H1 (cell line): ENCODE measurements around the gene ZNF746. TPM values are rescaled to one million over a fixed set of nuclear protein-coding genes. Genes with fewer than 3 reads are reported as not detected.

Experiments used
- CTCF ChIA-PET: fragments of 300-600 bp; sonication (Branson Sonifier 250); formaldehyde crosslinking; loops from one replicate; lab custom pipeline; 2021; ENCODE audit not compliant: partially characterized antibody; lab: Charles Lee
- POLR2A ChIA-PET: fragments of 300-600 bp; sonication (Branson Sonifier 250); formaldehyde crosslinking; loops from one replicate; lab custom pipeline; 2021; ENCODE audit warnings: inconsistent platforms; ENCODE audit not compliant: partially characterized antibody; lab: Charles Lee
- DNase-seq, 2 experiments: peaks; one replicate each; pipeline versions ENCODE4 v3.0.0 to v3.0.0-alpha.2; 2010 to 2022; ENCODE audit warnings: low spot score in 2 of 2, low read depth in 1 of 2, mixed read lengths in 1 of 2
- FAIRE-seq: peaks from 2 replicates; lab custom pipeline; 2011; peaks lifted over from hg19 to GRCh38; lab: Jason Lieb, UNC
- H2AFZ ChIP-seq: 2 replicates; pipeline ENCODE4 v1.8.1; 2012; ENCODE audit warnings: low read length, inconsistent platforms
- H2AK5ac ChIP-seq: 2 replicates; pipeline ENCODE4 v1.6.1; 2013; ENCODE audit warnings: low read depth, low read length
- H2BK120ac ChIP-seq: replicated peaks from 2 replicates; pipeline ENCODE3; 2013; ENCODE audit warnings: low read depth, low read length, inconsistent platforms
- H2BK12ac ChIP-seq: 2 replicates; pipeline ENCODE4 v1.6.1; 2013; ENCODE audit warnings: low read depth, low read length
- H2BK15ac ChIP-seq: 2 replicates; pipeline ENCODE4 v1.6.1; 2013; ENCODE audit warnings: low read length
- H2BK20ac ChIP-seq: 2 replicates; pipeline ENCODE4 v1.6.1; 2013; ENCODE audit warnings: low read length
- H2BK5ac ChIP-seq: 2 replicates; pipeline ENCODE4 v1.6.1; 2013; ENCODE audit warnings: low read depth, low read length
- H3K14ac ChIP-seq: 2 replicates; pipeline ENCODE4 v1.6.1; 2013; ENCODE audit warnings: inconsistent platforms; ENCODE audit not compliant: insufficient read length
- H3K18ac ChIP-seq: 2 replicates; pipeline ENCODE4 v1.6.1; 2013; ENCODE audit warnings: low read length; ENCODE audit errors: extremely low read depth
- H3K23ac ChIP-seq: 2 replicates; pipeline ENCODE4 v1.6.1; 2013; ENCODE audit warnings: inconsistent platforms; ENCODE audit not compliant: insufficient read length
- H3K23me2 ChIP-seq: 2 replicates; pipeline ENCODE4 v1.6.1; 2013; ENCODE audit warnings: low read depth, low read length
- H3K27ac ChIP-seq: 2 replicates; pipeline ENCODE4 v1.6.1; 2011; ENCODE audit warnings: low read depth, low read length, inconsistent platforms
- H3K27me3 ChIP-seq, 4 experiments: replicated peaks in 1 of 4; 1 replicate in 1 of 4; 2 replicates in 3 of 4; pipeline versions ENCODE4 v1.6.1 to v1.8.1; 2011 to 2013; ENCODE audit warnings: low read length in 3 of 4, mild to moderate bottlenecking in 3 of 4, inconsistent platforms in 2 of 4, mixed read lengths in 2 of 4, moderate library complexity in 1 of 4; ENCODE audit not compliant: control insufficient read depth in 3 of 4, insufficient read depth in 3 of 4; ENCODE audit errors: extremely low read depth in 1 of 4
- H3K36me3 ChIP-seq, 4 experiments: 2 replicates each; pipeline versions ENCODE4 v1.6.1 to v1.8.1; 2011 to 2013; ENCODE audit warnings: mild to moderate bottlenecking in 4 of 4, low read length in 3 of 4, moderate library complexity in 2 of 4, control low read depth in 1 of 4, inconsistent platforms in 1 of 4; ENCODE audit not compliant: insufficient read depth in 4 of 4, control insufficient read depth in 2 of 4
- H3K4ac ChIP-seq: replicated peaks from 2 replicates; pipeline ENCODE3; 2013; ENCODE audit warnings: low read length, low read depth, mixed read lengths, inconsistent platforms; ENCODE audit not compliant: insufficient read length
- H3K4me1 ChIP-seq, 4 experiments: replicated peaks in 1 of 4; 1 replicate in 1 of 4; 2 replicates in 3 of 4; pipeline versions ENCODE4 v1.6.1 to v1.8.1; 2011 to 2013; ENCODE audit warnings: low read length in 3 of 4, inconsistent platforms in 2 of 4, mixed read lengths in 1 of 4; ENCODE audit not compliant: insufficient read depth in 4 of 4, control insufficient read depth in 3 of 4
- H3K4me2 ChIP-seq, 2 experiments: 2 replicates each; pipeline versions ENCODE4 v1.6.1 to v1.8.1; 2011 to 2013; ENCODE audit warnings: low read depth in 2 of 2, low read length in 2 of 2, control low read depth in 1 of 2, inconsistent platforms in 1 of 2, mild to moderate bottlenecking in 1 of 2; ENCODE audit not compliant: insufficient read depth in 1 of 2
- H3K4me3 ChIP-seq, 4 experiments: fragments of 200-600, 300-600 bp in 1 of 4; sonication (generic), shearing (Covaris generic), sonication (Bioruptor Twin) in 1 of 4; 2 replicates each; pipeline versions ENCODE4 v1.5.1 to v1.8.1; 2011 to 2016; ENCODE audit warnings: low read length in 4 of 4, low read depth in 3 of 4, control low read depth in 2 of 4, inconsistent platforms in 2 of 4, mild to moderate bottlenecking in 2 of 4, mixed read lengths in 1 of 4, moderate library complexity in 1 of 4; ENCODE audit not compliant: insufficient read depth in 2 of 4; ENCODE audit errors: extremely low read depth in 1 of 4
- H3K56ac ChIP-seq: replicated peaks from 2 replicates; pipeline ENCODE3; 2013; ENCODE audit warnings: low read depth, mild to moderate bottlenecking, mixed read lengths, low read length, inconsistent platforms; ENCODE audit not compliant: insufficient read length
- H3K79me1 ChIP-seq: 2 replicates; pipeline ENCODE4 v1.6.1; 2013; ENCODE audit warnings: low read depth, low read length, control low read depth
- H3K79me2 ChIP-seq, 2 experiments: 2 replicates each; pipeline versions ENCODE4 v1.6.1 to v1.8.1; 2012 to 2013; ENCODE audit warnings: low read length in 2 of 2, mild to moderate bottlenecking in 2 of 2, inconsistent platforms in 1 of 2; ENCODE audit not compliant: insufficient read depth in 2 of 2, control insufficient read depth in 1 of 2
- H3K9ac ChIP-seq, 4 experiments: replicated peaks in 1 of 4; 1 replicate in 1 of 4; 2 replicates in 3 of 4; pipeline versions ENCODE4 v1.6.1 to v1.8.1; 2011 to 2013; ENCODE audit warnings: low read depth in 3 of 4, low read length in 3 of 4, control low read depth in 2 of 4, mild to moderate bottlenecking in 2 of 4, moderate library complexity in 2 of 4, inconsistent platforms in 1 of 4; ENCODE audit errors: extremely low read depth in 1 of 4
- H3K9me3 ChIP-seq, 2 experiments: 2 replicates each; pipeline versions ENCODE4 v1.6.1 to v1.8.1; 2012 to 2013; ENCODE audit warnings: mild to moderate bottlenecking in 2 of 2, moderate library complexity in 2 of 2, control low read depth in 1 of 2, inconsistent platforms in 1 of 2, low read depth in 1 of 2, low read length in 1 of 2, mixed read lengths in 1 of 2; ENCODE audit not compliant: insufficient read depth in 2 of 2
- H4K20me1 ChIP-seq, 2 experiments: replicated peaks in 1 of 2; 2 replicates each; pipeline versions ENCODE3 to v1.8.1; 2011 to 2013; ENCODE audit warnings: inconsistent platforms in 2 of 2, low read length in 2 of 2, mild to moderate bottlenecking in 1 of 2; ENCODE audit not compliant: insufficient read depth in 2 of 2, control insufficient read depth in 1 of 2
- H4K5ac ChIP-seq: 2 replicates; pipeline ENCODE4 v1.6.1; 2013; ENCODE audit warnings: low read length, low read depth, mixed read lengths, inconsistent platforms; ENCODE audit not compliant: insufficient read length
- H4K8ac ChIP-seq: 2 replicates; pipeline ENCODE4 v1.8.0; 2013; ENCODE audit warnings: mild to moderate bottlenecking, moderate library complexity, low read length, inconsistent platforms; ENCODE audit not compliant: insufficient read depth; ENCODE audit errors: extremely low read depth
- H4K91ac ChIP-seq: replicated peaks from 2 replicates; pipeline ENCODE3; 2013; ENCODE audit warnings: low read length, mixed read lengths, inconsistent platforms; ENCODE audit not compliant: insufficient read length
- NANOG ChIP-seq: IDR thresholded peaks from 2 replicates; pipeline ENCODE4 v1.6.1; 2011; ENCODE audit warnings: low read length, low read depth, mild to moderate bottlenecking, inconsistent platforms; ENCODE audit not compliant: insufficient read depth, poor library complexity, severe bottlenecking
- YY1 ChIP-seq: IDR thresholded peaks from 2 replicates; pipeline ENCODE4 v1.6.1; 2011; ENCODE audit warnings: low read depth, mild to moderate bottlenecking, low read length
- WGBS, 2 experiments: shearing (Covaris generic) in 1 of 2; methylation state at CpG; one replicate each; pipeline versions ENCODE4 v1.1.6 to v1.1.7; 2013 to 2015; ENCODE audit warnings: low lambda C conversion rate in 2 of 2, mixed read lengths in 2 of 2, inconsistent platforms in 1 of 2, low coverage in 1 of 2, missing lambda C conversion rate in 1 of 2; ENCODE audit not compliant: insufficient replicate concordance in 2 of 2, insufficient coverage in 1 of 2, insufficient read length in 1 of 2; ENCODE audit errors: extremely low coverage in 1 of 2, missing lambda C conversion rate in 1 of 2; 5-methylcytosine and 5-hydroxymethylcytosine counted together
- polyA plus RNA-seq, 7 experiments: library from polyadenylated mRNA; depleted of rRNA in 3 of 7; stranded (reverse) in 5 of 7; unstranded in 2 of 7; fragments of >200 nt in 5 of 7; fragments of 200-250 nt in 2 of 7; gene quantifications; 1 replicate in 5 of 7; 2 replicates in 1 of 7; 4 replicates in 1 of 7; pipeline versions ENCODE4 v1.2.1 to v1.2.3, GENCODE V29; 2011 to 2013; ENCODE audit warnings: missing spikeins in 2 of 7, mixed read lengths in 2 of 7
- total RNA-seq: library from RNA; stranded (reverse); fragmentation: NEBNext Ultra II Directional; extraction: Animal tissue kit (Norgen Biotek cat#: 25700); gene quantifications from 2 replicates; pipeline ENCODE4 v1.2.1, GENCODE V29; 2021

The ZNF746 gene
- total and polyA plus RNA-seq, 2 of the 8 experiments (the other 6 are each of a cell fraction or from before 2014, with no cell fraction given), result 7.5 to 15.6 TPM

DNA sequence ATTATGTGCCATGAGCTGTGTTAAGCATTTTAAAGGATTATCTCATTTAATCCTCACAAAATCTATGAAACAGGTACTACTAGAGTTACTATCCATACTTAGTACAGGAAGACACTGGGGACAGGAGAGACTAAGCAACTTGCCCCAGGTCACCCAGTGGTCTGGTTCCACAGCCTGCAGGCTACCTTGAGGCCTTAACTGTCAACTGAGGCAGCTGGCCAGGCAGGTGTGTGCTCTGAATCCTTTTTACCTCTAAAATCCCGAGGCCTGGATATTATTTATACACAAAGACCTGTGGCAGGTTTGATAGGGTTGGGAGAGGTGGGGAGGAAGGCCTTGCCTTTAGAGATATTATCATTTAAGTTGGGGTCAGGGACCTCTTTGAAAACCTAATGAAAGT is 39.8 kb downstream of the ZNF746 start:
- no peak overlapping the region for H3K23ac ChIP-seq
- no peak overlapping the region for H3K56ac ChIP-seq
- H3K9me3 ChIP-seq, result no peaks in the 10 kb centered on the region
- H4K91ac ChIP-seq, result no peak overlapping the region
- no peak overlapping the region for H2BK20ac ChIP-seq
- no peaks in the 10 kb centered on the region; a peak in 1 of 7 replicates for H3K4me1 ChIP-seq
- H2AK5ac ChIP-seq, result no peak overlapping the region
- peaks cover 0 to 13% (median 6%) of the 10 kb centered on the region in 4 experiments; a peak in 4 of 8 replicates for H3K36me3 ChIP-seq
- no peak overlapping the region for H2BK120ac ChIP-seq
- H3K4me3 ChIP-seq, result no peak overlapping the region
- no peak overlapping the region for H3K14ac ChIP-seq
- no peak overlapping the region for H3K4ac ChIP-seq
- no peak overlapping the region for H3K18ac ChIP-seq
- peaks cover 0 to 10% of the 10 kb centered on the region in 2 experiments; a peak in 1 of 4 replicates for H3K79me2 ChIP-seq
- H3K23me2 ChIP-seq, result peaks cover 9% of the 10 kb centered on the region
- H3K9ac ChIP-seq, result no peak overlapping the region
- no peak overlapping the region for H3K27ac ChIP-seq
- 84% methylated on average over 1 of the region's 1 CpG; no CpG with 5 or more reads in 1 of the 2 experiments for WGBS, 2 experiments
- CTCF ChIA-PET, result interaction anchor here (0.9 to 2.1 kb wide), 5 partner anchors 11 to 34 kb away, joined by 3 to 11 read pairs (median 4); no protein-coding TSS in a partner anchor
- H3K27me3 ChIP-seq, result peaks cover 4 to 25% (median 20%) of the 10 kb centered on the region in 4 experiments
- H2BK12ac ChIP-seq, result no peak overlapping the region
- no peak overlapping the region for H3K4me2 ChIP-seq
- H3K79me1 ChIP-seq, result no peaks in the 10 kb centered on the region
- no peak for DNase-seq
- H4K5ac ChIP-seq, result no peak overlapping the region
- peaks cover 5 to 9% of the 10 kb centered on the region in 2 experiments for H4K20me1 ChIP-seq
- no peak overlapping the region for H4K8ac ChIP-seq
- TF ChIP-seq YY1, result no peak
- TF ChIP-seq NANOG, result no peak
- TF ChIP-seq, all 59 proteins: peak for 0
- POLR2A ChIA-PET, result interaction anchor here (1.0 to 2.6 kb wide), 5 partner anchors 17 to 196 kb away, joined by 3 to 6 read pairs (median 3); partner anchors contain the start of gene ZNF783
- Histone ChIP-seq H2AFZ (no peak overlapping the region), H2BK15ac (no peak overlapping the region), H2BK5ac (no peak overlapping the region)
- no peak for FAIRE-seq
